Measurements from ENCODE around the gene C3.

The C3 gene

DNA sequence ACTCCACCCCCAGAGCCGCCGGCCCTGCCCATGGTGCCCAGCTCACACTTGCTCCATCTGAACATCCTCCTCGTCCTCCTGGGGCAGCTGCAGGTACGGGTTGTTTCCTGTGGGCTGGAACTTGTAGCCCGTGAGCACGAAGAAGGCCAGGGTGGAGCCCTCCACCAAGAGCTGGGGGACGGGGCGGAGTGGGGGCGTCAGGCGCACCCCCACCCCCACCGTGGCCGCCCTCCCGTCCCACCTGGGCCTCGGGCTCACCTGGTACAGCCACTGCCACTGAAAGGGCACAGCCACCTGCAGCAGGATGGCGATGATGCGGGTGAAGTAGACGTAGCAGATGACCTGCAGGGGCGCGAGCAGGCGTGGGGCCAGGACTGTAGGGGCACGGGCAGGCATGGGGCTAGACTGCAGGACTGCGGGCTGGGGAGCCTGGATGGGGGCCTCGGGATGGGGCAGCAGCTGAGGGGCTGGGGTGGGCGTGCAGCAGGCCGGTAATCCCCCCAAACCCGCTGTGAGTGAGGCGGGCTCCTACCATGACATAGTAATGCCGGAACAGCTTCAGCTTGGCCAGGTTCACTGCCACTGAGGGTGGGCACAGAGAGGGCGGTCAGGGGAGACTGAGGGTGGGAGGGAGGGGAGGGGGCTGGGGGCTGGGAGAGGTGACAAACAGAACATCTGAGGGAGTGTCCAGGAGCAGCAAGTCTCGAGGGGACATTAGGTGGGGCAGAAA lies 10.7 kb upstream of the C3 start:
- DNase-seq (ENCODE audit: low spot score) = no peak

DNA sequence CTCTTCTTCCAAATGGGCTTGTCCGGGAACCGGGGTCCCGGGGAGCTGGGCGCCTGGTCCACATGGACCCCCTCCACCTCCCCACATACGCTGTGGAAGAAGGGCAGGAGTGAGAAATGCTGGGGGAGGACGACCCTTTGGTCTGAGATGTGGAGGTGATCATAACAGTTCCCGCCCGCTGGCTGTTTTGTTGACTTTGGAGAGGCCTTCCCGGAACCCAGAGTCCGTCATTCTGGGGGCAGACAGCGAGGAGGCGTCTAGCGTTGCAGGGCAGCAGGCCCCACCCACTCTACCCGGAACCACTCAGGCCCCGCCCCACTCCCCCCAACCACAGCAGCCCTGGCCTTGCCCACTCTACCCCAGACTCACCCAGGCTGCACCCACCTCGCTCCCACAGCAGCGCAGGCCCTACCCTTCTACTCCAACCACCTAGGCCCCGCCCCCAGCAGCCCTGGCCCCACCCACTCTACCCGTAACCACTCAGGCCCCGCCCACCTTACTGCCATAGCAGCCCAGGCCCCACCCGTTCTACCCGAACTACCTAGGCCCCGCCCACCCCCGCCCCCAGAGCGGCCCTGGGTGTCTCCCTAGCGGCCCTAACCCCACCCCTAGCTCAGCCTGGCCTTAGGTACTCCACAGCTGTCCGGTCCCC lies 9.8 kb upstream of the C3 start:
- peak; percentile 82 for DNase-seq (ENCODE audit: low spot score)

DNA sequence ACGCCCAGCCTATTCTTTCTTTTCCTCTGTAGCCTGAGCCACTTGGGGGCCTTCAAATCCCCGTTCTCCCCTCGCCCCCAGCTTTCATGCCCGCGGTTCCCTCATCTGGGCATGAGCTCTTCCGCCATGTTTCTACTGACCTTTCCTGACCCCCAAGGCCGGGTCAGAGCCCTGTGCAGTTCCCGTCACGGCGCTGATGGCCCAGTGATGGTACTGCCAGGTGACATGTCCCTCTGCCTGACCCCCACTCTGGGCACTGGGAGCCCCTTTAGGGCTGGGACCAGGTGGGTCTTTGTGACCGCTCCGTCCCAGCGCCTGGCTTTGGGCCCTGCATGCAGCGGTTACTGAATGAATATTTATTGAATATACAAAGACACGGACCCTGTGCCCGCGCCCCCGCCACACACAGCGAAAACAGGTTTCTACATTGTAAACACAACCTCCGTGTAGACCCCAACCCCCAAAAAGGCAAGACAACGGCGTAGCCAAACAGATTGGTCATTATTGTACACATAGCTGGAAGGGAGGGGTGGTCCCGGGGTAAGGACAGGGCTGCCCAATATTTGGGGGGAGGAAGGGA lies 9.2 kb upstream of the C3 start:
- no peak for DNase-seq (ENCODE audit: low spot score)

- no peak for DNase-seq (ENCODE audit: low spot score)
Measured at GRCh38 chr19:6728346-6728745, 7.9 kb upstream of the C3 start.

DNA sequence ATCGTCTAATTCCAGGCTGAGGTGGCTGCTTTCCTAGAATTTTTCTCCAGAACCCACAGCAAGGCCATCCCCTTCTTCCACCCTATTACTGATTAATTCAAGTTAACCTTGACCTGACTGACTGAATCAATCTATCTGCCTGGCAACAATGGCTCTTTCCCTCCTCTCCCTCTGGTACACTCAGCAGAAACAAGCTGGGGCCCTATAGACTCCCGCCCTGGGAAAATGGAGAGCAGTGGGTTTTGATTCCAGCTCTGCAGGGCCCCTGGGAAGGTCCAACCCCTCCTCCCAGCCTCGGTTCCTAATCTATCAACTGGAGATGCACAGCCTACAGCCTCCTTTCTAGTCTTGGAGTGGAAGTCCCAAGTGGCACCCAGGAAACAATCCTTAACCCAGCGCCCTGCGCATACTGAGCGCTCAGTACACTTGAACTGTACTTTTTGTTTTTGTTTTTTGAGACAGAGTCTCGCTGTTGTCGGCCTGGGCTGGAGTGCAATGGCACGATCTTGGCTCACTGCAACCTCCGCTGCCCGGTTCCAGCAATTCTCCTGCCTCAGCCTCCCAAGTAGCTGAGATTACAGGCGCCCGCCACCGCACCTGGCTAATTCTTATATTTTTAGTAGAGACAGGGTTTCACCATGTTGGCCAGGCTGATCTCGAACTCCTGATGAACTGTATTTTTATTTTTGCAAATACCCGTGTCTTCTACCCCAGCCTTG lies 5.2 kb upstream of the C3 start:
- DNase-seq (ENCODE audit: low spot score) = no peak

GRCh38 chr19:6724631-6725492 lies 4.4 kb upstream of the C3 start:
- no peak for DNase-seq (ENCODE audit: low spot score)

DNA sequence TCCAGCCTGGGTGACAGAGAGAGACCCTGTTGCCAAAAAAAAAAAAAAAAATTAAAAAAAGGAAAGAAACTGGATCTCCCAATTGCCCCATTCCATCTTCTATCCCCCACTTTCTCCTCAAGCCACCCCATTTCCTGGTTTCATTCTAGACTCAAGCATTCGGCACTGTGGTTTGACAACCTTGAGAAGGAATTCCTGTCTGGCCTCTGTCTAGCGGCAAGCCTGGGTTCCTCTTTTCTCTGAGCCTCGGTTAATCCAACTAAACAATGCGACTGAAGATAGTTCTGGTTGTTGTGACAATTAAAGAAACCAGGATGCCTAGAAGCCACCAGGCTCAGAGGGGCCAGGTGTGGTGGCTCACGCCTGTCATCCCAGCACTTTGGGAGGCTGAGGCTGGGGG lies 3.3 kb upstream of the C3 start:
- DNase-seq (ENCODE audit: low spot score) = no peak

DNA sequence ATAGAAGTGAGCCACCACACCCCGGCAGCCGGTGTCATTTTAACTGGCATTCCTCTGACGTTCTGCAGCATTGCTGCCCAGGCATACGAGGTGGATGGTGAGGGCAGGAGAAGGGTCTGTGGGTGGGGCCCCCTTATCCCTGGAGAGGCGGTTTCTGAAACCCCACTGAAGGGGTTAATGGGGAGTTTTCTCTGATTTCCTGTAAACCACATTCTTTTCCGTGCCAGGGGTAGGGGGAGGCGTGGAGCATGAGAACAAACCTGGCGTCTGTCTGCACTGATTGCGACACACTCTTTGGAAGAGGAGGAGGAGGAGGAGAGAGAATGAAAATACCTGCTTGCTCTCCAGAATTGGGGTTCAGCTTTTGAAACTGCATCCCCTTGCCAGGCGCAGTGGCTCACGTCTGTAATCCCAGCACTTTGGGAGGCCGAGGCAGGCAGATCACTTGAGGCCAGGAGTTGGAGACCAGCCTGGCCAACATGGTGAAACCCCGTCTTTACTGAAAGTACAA lies 2.7 kb upstream of the C3 start:
- DNase-seq (ENCODE audit: low spot score) = no peak

DNA sequence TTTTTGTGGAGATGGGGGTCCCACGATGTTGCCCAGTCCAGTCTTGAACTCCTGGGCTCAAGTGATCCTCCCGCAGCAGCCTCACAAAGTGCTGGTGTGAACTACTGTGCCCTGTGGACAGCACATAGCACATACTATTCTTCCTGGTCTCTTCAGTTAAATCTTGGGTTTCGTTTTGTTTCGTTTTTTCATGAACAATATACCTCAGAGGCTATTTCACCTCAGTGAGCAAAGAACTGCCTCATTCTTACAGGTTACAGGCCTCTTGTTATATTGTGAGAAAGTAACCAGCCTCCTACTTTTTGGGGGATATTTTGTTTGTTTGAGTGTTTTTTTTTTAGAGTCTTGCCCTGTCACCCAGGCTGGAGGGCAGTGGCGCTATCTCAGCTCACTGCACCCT lies 1.3 kb upstream of the C3 start:
- no peak for DNase-seq (ENCODE audit: low spot score)

DNA sequence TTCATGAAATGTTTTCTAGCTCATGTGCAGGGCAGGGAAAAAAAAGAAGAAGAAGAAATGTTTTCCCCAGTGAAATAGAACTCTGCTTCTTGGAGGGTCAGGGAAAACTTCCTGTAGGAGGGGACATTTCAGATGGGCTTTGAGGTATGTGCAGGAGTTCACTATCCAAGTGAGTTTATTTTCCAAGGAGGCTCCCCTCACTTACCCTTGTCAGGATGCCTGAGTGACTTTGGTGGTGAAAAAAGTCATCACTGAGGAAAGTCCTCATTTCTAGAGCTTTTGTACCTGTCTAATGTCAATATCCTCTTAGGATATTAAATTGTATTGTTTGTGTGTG lies 656 bp upstream of the C3 start:
- DNase-seq (ENCODE audit: low spot score) = no peak

GRCh38 chr19:6719992-6720368 lies 470 bp downstream of the C3 start:
- DNase-seq (ENCODE audit: low spot score) = no peak

DNA sequence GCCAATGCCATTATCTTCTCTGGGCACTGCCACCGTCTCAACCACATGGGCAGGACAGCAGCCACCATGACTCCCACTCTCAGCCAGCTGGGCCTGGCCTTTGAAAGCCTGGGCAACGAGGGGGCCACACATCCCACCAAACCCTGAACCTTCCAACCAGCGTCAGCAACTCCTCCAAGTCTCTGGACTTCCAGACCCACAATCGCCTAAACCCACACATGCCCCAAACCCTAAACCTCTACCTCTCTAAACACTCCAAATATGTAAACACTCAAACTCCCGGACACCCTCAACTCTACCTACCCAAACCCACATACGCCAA lies 949 bp downstream of the C3 start:
- DNase-seq (ENCODE audit: low spot score) = no peak

GRCh38 chr19:6718741-6719539 lies 1.5 kb downstream of the C3 start:
- DNase-seq (ENCODE audit: low spot score) = peak; percentile 54

GRCh38 chr19:6718111-6718740 lies 2.2 kb downstream of the C3 start:
- DNase-seq (ENCODE audit: low spot score) = no peak

- no peak for DNase-seq (ENCODE audit: low spot score)
Measured at GRCh38 chr19:6717441-6717971, 2.9 kb downstream of the C3 start.

DNA sequence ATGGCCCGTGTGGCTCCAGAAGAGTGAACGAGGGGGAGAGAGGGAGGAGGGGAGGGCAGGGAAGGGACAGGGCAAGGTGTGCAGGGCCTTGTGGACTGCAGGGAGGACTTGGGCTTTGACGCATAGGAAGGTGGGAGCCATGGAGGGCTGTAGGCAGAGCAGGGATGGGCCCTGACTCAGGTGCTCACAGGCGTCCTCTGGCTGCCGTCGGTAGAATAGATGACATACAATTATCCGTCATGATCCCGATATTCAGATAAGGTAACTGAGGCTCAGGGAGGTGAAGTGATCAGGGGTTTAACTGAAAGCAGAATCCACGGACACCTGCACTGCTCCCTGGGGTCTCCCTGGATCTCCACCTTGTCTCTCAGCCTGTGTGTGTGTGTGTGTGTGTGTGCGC lies 3.4 kb downstream of the C3 start:
- no peak for DNase-seq (ENCODE audit: low spot score)

GRCh38 chr19:6716610-6716970 lies 3.9 kb downstream of the C3 start:
- no peak for DNase-seq (ENCODE audit: low spot score)

- no peak for DNase-seq (ENCODE audit: low spot score)
Measured at GRCh38 chr19:6714749-6715555, 5.5 kb downstream of the C3 start.

DNA sequence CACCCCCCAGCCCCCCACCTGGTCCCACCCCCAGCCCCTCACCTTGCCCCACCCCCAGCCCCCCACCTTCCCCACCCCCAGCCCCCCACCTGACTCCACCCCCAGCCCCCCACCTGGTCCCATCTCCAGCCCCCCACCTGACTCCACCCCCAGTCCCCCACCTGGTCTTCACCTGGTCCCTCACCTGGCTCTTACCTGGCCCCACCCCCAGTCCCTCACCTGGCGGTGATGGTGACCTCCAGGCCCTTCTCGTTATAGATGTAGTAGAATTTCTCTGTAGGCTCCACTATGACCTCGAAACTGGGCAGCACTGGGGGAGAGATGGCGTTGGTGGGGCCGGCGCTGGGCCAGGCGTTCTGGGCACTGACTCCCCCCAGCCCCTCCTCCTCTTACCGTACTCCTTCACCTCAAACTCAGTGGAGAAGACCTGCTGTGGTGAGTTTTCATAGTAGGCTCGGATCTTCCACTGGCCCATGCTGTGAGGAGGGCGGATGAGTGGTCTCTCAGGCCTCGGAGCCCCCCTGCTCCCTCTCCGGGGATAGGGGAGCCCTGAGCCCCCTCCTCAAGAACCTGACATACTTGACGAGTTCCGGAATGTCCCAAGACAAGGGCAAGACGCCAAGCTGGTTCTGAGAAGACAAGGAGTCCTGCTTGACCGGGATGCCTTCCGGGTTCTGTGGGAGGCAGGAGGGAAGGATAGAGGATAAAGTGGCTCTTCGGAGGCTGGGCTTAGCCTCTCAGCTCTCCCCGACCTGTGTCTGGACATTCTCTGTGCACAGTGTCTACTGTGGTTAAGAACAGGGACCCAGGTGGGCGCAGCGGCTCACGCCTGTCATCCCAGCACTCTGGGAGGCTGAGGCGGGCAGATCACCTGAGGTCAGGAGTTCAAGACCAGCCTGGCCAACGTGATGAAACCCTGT lies 6.4 kb downstream of the C3 start:
- no peak for DNase-seq (ENCODE audit: low spot score)
